Prostate gland (tissue), 2 donors: ENCODE results near the gene WDR19. TPM values are rescaled to one million over a fixed set of nuclear protein-coding genes. Genes with fewer than 3 reads are reported as not detected.

Source experiments
- DNase-seq: peaks from one replicate; pipeline ENCODE4 v3.0.0-alpha.2; 2019; ENCODE audit warnings: low spot score
- H3K27ac ChIP-seq, 2 donors: fragments of 200-600 bp; sonication (generic); 2 replicates each; pipeline ENCODE4 v1.5.1; 2017 to 2019
- H3K27me3 ChIP-seq: fragments of 200-600 bp; sonication (generic); replicated peaks from 2 replicates; pipeline ENCODE4 v1.5.1; 2019; ENCODE audit not compliant: insufficient read depth
- H3K36me3 ChIP-seq, 2 donors: fragments of 200-600 bp; sonication (generic); 1 replicate in 1 of 2; 2 replicates in 1 of 2; pipeline versions ENCODE4 v1.5.1 to v1.8.1; 2017 to 2019
- H3K4me1 ChIP-seq: fragments of 200-600 bp; sonication (generic); replicated peaks from 2 replicates; pipeline ENCODE4 v1.5.1; 2019
- H3K4me3 ChIP-seq, 2 donors: fragments of 200-600 bp; sonication (generic); 2 replicates each; pipeline ENCODE4 v1.5.1; 2017 to 2019
- H3K9me3 ChIP-seq: fragments of 200-600 bp; sonication (generic); 2 replicates; pipeline ENCODE4 v1.5.1; 2017
- POLR2A ChIP-seq: fragments of 450-650 bp; IDR thresholded peaks from one replicate; pipeline ENCODE4 v1.6.1; 2016; ENCODE audit warnings: antibody characterized with exemption, mild to moderate bottlenecking
- POLR2AphosphoS5 ChIP-seq: sonication (generic); formaldehyde crosslinking; IDR thresholded peaks from one replicate; pipeline ENCODE4 v1.6.1; 2017; ENCODE audit warnings: antibody characterized with exemption
- WGBS: methylation state at CpG from one replicate; pipeline ENCODE4 v1.1.5; 2018; 5-methylcytosine and 5-hydroxymethylcytosine counted together
- intact Hi-C: fragments of 100-400 bp; cut with DNase I; formaldehyde crosslinking; loops from one replicate; pipeline ENCODE4 v1.14.2; 2022
- total RNA-seq, 2 donors: library from RNA; depleted of rRNA; stranded (reverse); fragments of >200 nt; gene quantifications; one replicate each; pipeline ENCODE4 v1.1.0, GENCODE V29; 2016
- TF ChIP-seq, protein P1 (sequence below), 4 experiments: fragments of 200-600 bp in 2 of 4; fragments of 450-650 bp in 2 of 4; sonication (generic) in 2 of 4; IDR thresholded peaks; 1 replicate in 3 of 4; 2 replicates in 1 of 4; pipeline ENCODE4 v1.5.1; 2016 to 2019; ENCODE audit warnings: antibody characterized with exemption in 4 of 4, mild to moderate bottlenecking in 2 of 4, moderate library complexity in 2 of 4

The WDR19 gene
- total RNA-seq, 2 donors from 2014 or later: 27.3 to 42.5 TPM

DNA sequence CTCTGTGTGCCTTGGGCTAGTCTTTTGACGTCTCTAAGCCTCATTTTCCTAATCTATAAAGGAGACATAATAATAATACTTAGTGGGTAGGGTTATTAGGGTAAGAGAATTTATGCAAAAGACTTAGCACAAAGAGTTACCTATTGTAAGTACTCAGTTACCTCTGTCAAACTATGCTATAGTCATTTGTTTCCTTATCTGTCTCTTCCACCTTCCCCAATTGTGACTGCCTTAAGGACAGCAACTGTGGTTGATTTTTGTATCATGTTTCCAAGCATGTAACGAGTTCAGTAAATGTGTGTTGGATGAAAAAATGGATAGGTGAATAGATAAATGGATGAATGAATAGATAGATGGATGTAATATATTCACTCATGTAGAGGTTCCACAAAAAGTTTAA, 48.1 kb downstream of the WDR19 start:
- no peak overlapping the region for H3K27ac ChIP-seq
- no peak for DNase-seq
- intact Hi-C loops: no loop called here
- no peaks in the 10 kb centered on the region for H3K36me3 ChIP-seq
- no peaks in the 10 kb centered on the region for H3K27me3 ChIP-seq
- WGBS: 94% methylated on average over 2 of the region's 2 CpGs
- H3K4me1 ChIP-seq: no peaks in the 10 kb centered on the region
- TF ChIP-seq, protein P1, sequence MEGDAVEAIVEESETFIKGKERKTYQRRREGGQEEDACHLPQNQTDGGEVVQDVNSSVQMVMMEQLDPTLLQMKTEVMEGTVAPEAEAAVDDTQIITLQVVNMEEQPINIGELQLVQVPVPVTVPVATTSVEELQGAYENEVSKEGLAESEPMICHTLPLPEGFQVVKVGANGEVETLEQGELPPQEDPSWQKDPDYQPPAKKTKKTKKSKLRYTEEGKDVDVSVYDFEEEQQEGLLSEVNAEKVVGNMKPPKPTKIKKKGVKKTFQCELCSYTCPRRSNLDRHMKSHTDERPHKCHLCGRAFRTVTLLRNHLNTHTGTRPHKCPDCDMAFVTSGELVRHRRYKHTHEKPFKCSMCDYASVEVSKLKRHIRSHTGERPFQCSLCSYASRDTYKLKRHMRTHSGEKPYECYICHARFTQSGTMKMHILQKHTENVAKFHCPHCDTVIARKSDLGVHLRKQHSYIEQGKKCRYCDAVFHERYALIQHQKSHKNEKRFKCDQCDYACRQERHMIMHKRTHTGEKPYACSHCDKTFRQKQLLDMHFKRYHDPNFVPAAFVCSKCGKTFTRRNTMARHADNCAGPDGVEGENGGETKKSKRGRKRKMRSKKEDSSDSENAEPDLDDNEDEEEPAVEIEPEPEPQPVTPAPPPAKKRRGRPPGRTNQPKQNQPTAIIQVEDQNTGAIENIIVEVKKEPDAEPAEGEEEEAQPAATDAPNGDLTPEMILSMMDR (IDR thresholded peaks at IDR 0.05): no peak
- TF ChIP-seq POLR2A (no peak), POLR2AphosphoS5 (no peak)
- H3K9me3 ChIP-seq: no peaks in the 10 kb centered on the region
- H3K4me3 ChIP-seq: no peak overlapping the region

DNA sequence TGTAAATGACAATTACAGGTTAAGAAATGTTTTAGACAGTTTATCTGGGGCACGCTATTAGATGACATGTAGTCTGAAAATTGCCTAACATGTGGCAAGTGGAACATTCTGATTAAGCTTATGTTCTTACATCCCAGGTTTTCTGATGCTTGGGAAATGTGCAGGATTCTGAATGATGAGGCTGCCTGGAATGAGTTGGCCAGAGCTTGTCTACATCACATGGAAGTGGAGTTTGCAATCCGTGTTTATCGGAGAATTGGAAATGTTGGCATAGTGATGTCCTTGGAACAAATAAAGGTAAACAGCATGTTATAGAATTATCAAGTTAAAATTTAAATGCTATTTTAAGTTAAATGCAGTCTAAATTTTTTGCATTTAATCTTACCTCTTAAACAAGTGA, 49.3 kb downstream of the WDR19 start:
- intact Hi-C loops: no loop called here
- WGBS: 90% methylated on average over 3 of the region's 3 CpGs
- DNase-seq: no peak
- no peak for TF ChIP-seq POLR2AphosphoS5
- TF ChIP-seq, protein P1 (IDR thresholded peaks at IDR 0.05): no peak
- no peak for TF ChIP-seq POLR2A
- Histone ChIP-seq H3K9me3 (no peaks in the 10 kb centered on the region), H3K27me3 (no peaks in the 10 kb centered on the region), H3K4me3 (no peak overlapping the region), H3K36me3 (no peaks in the 10 kb centered on the region), H3K27ac (no peak overlapping the region), H3K4me1 (no peaks in the 10 kb centered on the region)

DNA sequence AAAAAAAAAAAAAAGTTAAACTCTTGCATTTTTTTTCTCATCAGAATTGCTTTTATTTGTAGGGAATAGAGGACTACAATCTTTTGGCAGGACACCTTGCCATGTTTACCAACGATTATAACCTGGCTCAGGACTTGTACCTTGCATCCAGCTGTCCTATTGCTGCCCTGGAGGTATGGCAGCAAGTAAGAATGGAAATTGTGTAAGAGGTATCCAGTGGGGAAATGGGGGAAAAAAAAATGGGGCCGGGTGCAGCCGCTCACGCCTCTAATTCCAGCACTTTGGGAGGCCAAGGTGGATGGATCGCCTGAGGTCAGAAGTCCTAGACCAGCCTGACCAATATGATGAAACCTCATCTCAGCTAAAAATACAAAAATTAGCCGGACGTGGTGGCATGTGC, 49.8 kb downstream of the WDR19 start:
- Histone ChIP-seq H3K4me1 (no peaks in the 10 kb centered on the region), H3K27me3 (no peaks in the 10 kb centered on the region), H3K27ac (no peak overlapping the region), H3K9me3 (no peaks in the 10 kb centered on the region), H3K4me3 (no peak overlapping the region), H3K36me3 (no peaks in the 10 kb centered on the region)
- TF ChIP-seq POLR2AphosphoS5 (no peak), POLR2A (no peak)
- TF ChIP-seq, protein P1 (IDR thresholded peaks at IDR 0.05): no peak
- intact Hi-C loops: no loop called here
- DNase-seq: no peak
- WGBS: 78% methylated on average over 7 of the region's 7 CpGs

DNA sequence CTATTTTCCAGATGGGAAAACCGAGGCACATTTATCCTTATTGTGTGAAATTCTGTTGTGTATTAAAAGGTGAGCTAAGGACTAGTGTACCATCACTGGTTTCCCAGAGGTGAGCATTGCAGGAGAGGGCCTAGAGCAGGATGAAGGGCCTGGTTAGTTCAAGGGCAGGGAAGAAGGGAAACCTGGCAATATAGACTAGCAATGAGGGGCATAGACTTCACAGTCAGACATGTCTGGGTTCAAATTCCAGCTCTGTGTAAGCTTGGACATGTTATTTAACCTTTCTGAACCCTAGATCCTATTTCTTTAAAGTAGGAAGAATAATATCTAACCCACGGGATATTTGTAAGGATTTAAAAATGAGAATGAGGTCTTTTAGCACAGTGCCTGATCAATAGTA, 50.8 kb downstream of the WDR19 start:
- Histone ChIP-seq H3K9me3 (no peaks in the 10 kb centered on the region), H3K36me3 (no peaks in the 10 kb centered on the region), H3K4me3 (no peak overlapping the region), H3K27ac (no peak overlapping the region), H3K4me1 (no peaks in the 10 kb centered on the region), H3K27me3 (no peaks in the 10 kb centered on the region)
- intact Hi-C loops: no loop called here
- no peak for DNase-seq
- 87% methylated on average over 2 of the region's 2 CpGs for WGBS
- no peak for TF ChIP-seq POLR2AphosphoS5
- TF ChIP-seq POLR2A: no peak
- TF ChIP-seq, protein P1 (IDR thresholded peaks at IDR 0.05): no peak

DNA sequence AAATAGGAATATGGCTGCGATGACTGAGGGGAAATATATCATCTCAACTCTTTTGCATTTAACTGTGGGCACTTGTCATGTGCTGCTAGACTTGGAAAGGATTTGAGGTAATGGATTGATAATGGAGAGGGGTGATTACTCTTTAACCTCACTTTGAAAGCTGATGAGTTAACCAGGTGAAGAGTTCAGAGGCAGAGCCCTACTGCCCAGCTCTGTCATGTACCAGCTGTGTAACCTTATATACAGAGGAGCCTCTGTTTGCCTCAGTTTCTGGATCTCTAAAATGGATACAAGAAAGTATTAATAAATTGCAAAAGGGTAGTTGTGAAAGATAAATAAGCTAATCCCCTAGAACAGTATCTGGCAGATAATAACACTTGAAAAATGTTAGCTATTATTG, 51.5 kb downstream of the WDR19 start:
- TF ChIP-seq, protein P1 (IDR thresholded peaks at IDR 0.05): no peak
- TF ChIP-seq POLR2AphosphoS5: no peak
- no peak for TF ChIP-seq POLR2A

More for the DNA sequence above, 51.5 kb downstream of the WDR19 start:
- intact Hi-C loops: no loop called here
- WGBS: 90% methylated on average over 1 of the region's 1 CpG
- no peak for DNase-seq
- H3K4me3 ChIP-seq: no peak overlapping the region
- no peaks in the 10 kb centered on the region for H3K27me3 ChIP-seq
- H3K4me1 ChIP-seq: no peaks in the 10 kb centered on the region
- H3K9me3 ChIP-seq: no peaks in the 10 kb centered on the region
- no peaks in the 10 kb centered on the region for H3K36me3 ChIP-seq
- no peak overlapping the region for H3K27ac ChIP-seq
